HepG2 (cell line): ENCODE results near the gene GNPNAT1.

Source experiments
- CHCHD3 ChIP-seq: sonication (generic); formaldehyde crosslinking; IDR thresholded peaks from 2 replicates; pipeline ENCODE4 v1.8.0; 2022; ENCODE audit warnings: mild to moderate bottlenecking, missing genetic modification reagents, moderate library complexity
- EZH2 ChIP-seq: conservative IDR thresholded peaks from 2 replicates; pipeline ENCODE4 v1.6.1; 2012; ENCODE audit warnings: mild to moderate bottlenecking, low read depth, low read length, moderate library complexity
- HES4 ChIP-seq: sonication (generic); formaldehyde crosslinking; IDR thresholded peaks from 2 replicates; pipeline ENCODE4 v1.9.0; 2021; ENCODE audit warnings: mild to moderate bottlenecking, missing genetic modification reagents, borderline replicate concordance
- LBX2 ChIP-seq: sonication (generic); formaldehyde crosslinking; IDR thresholded peaks from 2 replicates; pipeline ENCODE4 v1.5.0; 2020; ENCODE audit warnings: missing genetic modification reagents, mild to moderate bottlenecking, borderline replicate concordance
- MTF1 ChIP-seq: sonication (generic); formaldehyde crosslinking; IDR thresholded peaks from 2 replicates; pipeline ENCODE4 v1.5.0; 2020; ENCODE audit warnings: missing genetic modification reagents
- TGIF2 ChIP-seq: IDR thresholded peaks from 2 replicates; pipeline ENCODE4 v1.6.1; 2016; ENCODE audit warnings: control low read depth, missing compliant biosample characterization
- ZNF274 ChIP-seq: sonication (generic); formaldehyde crosslinking; IDR thresholded peaks from 2 replicates; pipeline ENCODE4 v1.5.1; 2020; ENCODE audit warnings: mild to moderate bottlenecking, missing genetic modification reagents
- ZSCAN20 ChIP-seq: sonication (generic); formaldehyde crosslinking; IDR thresholded peaks from 2 replicates; pipeline ENCODE4 v1.4.0; 2020; ENCODE audit warnings: missing genetic modification reagents, mild to moderate bottlenecking, borderline replicate concordance
- TF ChIP-seq, protein P1 (sequence below): sonication (generic); formaldehyde crosslinking; IDR thresholded peaks from 2 replicates; pipeline ENCODE4 v1.5.0; 2020; ENCODE audit warnings: mild to moderate bottlenecking, missing genetic modification reagents, moderate library complexity

DNA sequence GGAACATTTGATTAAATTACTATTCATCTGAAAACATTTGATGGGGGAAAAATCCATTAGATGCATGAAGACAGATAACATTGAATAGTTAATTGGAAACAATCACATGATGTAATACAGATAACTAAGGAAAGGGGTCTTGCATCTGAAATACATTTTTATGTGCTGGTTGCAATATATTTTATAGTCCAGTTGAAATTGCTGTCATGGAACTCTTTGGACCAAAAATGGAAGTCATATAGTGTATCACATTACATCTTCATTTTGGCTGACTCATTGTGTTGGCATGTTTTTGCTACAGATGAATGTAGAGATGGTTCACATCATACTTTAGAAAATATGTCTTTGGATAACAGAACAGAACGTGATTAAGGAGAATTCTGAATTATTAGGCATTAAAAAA is 43.0 kb upstream of the GNPNAT1 start:
- TF ChIP-seq ZNF274 (CRISPR knock-in tag) (no peak), HES4 (CRISPR knock-in tag) (no peak), MTF1 (CRISPR knock-in tag) (no peak), LBX2 (no peak), CHCHD3 (CRISPR knock-in tag) (no peak), TGIF2 (CRISPR knock-in tag) (no peak), ZSCAN20 (CRISPR knock-in tag) (no peak), EZH2 (no peak)
- TF ChIP-seq, protein P1, sequence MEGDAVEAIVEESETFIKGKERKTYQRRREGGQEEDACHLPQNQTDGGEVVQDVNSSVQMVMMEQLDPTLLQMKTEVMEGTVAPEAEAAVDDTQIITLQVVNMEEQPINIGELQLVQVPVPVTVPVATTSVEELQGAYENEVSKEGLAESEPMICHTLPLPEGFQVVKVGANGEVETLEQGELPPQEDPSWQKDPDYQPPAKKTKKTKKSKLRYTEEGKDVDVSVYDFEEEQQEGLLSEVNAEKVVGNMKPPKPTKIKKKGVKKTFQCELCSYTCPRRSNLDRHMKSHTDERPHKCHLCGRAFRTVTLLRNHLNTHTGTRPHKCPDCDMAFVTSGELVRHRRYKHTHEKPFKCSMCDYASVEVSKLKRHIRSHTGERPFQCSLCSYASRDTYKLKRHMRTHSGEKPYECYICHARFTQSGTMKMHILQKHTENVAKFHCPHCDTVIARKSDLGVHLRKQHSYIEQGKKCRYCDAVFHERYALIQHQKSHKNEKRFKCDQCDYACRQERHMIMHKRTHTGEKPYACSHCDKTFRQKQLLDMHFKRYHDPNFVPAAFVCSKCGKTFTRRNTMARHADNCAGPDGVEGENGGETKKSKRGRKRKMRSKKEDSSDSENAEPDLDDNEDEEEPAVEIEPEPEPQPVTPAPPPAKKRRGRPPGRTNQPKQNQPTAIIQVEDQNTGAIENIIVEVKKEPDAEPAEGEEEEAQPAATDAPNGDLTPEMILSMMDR (CRISPR knock-in tag) = no peak
